ENCODE measurements around the gene REV3L. TPM values are rescaled to one million over a fixed set of nuclear protein-coding genes. Genes with fewer than 3 reads are reported as not detected.

The REV3L gene, protein sequence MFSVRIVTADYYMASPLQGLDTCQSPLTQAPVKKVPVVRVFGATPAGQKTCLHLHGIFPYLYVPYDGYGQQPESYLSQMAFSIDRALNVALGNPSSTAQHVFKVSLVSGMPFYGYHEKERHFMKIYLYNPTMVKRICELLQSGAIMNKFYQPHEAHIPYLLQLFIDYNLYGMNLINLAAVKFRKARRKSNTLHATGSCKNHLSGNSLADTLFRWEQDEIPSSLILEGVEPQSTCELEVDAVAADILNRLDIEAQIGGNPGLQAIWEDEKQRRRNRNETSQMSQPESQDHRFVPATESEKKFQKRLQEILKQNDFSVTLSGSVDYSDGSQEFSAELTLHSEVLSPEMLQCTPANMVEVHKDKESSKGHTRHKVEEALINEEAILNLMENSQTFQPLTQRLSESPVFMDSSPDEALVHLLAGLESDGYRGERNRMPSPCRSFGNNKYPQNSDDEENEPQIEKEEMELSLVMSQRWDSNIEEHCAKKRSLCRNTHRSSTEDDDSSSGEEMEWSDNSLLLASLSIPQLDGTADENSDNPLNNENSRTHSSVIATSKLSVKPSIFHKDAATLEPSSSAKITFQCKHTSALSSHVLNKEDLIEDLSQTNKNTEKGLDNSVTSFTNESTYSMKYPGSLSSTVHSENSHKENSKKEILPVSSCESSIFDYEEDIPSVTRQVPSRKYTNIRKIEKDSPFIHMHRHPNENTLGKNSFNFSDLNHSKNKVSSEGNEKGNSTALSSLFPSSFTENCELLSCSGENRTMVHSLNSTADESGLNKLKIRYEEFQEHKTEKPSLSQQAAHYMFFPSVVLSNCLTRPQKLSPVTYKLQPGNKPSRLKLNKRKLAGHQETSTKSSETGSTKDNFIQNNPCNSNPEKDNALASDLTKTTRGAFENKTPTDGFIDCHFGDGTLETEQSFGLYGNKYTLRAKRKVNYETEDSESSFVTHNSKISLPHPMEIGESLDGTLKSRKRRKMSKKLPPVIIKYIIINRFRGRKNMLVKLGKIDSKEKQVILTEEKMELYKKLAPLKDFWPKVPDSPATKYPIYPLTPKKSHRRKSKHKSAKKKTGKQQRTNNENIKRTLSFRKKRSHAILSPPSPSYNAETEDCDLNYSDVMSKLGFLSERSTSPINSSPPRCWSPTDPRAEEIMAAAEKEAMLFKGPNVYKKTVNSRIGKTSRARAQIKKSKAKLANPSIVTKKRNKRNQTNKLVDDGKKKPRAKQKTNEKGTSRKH (N-terminal part only)
- total RNA-seq (10 to 100 TPM; 18.9 to 19.8 TPM), total RNA-seq (99.2 to 109 reads per million in 2 donors)

DNA sequence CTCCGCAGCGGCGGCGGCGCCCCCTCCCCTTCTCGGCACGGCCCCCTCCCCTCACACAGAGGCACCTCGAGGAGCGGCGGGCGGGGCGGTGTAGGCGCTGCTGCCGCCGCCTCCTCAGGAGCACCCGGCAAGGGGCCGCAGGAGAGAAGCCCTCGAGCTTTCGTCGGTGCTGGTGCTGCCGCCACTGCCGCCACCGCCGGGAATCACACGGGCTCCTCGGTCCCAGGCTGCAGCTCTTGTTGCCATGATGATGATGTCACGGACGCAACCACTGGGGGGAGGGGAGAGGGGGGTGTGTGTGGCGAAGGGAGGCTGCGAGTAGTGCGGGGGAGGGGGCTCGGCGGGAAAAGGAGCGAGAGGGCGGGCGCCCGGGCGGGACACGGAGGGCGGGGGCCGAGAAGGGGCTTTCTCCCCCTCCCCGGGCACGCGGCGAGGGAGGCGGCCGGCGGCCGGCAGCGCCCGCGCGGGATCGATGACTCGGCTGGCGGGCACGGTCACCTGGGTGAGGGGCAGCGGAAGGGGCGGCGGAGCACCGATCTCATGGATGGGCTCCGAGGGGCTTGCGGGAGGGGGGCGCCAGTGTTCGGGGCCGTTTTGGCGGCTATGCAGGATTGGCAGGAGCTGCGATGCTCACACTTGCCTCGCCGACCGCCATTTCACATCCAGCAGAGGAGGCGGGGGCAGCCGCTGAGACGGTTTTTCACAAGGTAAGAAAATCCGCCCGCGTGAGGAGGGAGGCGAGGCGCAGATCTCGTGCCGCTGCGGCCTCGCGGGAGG, at the start of gene REV3L:
TSS of gene REV3L (minus strand) at position 260 of the 777 bp plus-strand sequence. CDS start 330 bp downstream, outside the sequence.
- DNase-seq, result peak; percentile 74 to 84 (median 78)

DNA sequence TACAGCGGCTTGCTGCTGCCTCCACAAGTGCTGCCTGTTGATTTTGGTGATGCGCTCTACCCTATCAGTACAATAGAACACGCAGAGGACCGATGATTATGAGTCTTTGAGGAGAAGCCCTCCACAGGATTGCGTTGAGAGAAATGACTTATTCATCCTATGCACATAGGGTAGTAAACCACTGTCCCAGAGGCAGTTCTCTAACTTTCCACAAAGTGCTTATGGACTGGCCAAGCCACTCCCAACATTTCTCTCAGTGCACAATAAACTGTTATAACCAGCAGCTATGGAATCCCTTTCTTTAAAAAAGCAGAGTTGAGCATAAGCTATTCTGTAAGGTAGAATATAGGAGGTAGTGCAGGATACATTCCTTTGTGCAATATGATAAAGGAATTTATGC, 48.2 kb upstream of the REV3L start:
- peaks cover 9% of the 10 kb centered on the region for H3K4me1 Mint-ChIP-seq
- ATAC-seq, result no peak
- no peak overlapping the region for H3K4me3 Mint-ChIP-seq
- no peak overlapping the region for H3K27ac Mint-ChIP-seq
- H3K36me3 Mint-ChIP-seq (ENCODE audit: low read depth), result no peaks in the 10 kb centered on the region
- no peak for DNase-seq
- no peaks in the 10 kb centered on the region for H3K9me3 ChIP-seq (ENCODE audit: control insufficient read depth, low read length, poor library complexity, severe bottlenecking)
- H3K27me3 Mint-ChIP-seq, result no peaks in the 10 kb centered on the region

More for the DNA sequence above, at the start of gene REV3L:
- peak within 1 kb of the TSS; percentile 97 for H3K4me3 Mint-ChIP-seq
- peaks cover 36% of the 10 kb centered on the region for H3K4me1 Mint-ChIP-seq
- peak; percentile 66 for ATAC-seq
- peak within 1 kb of the TSS; percentile 99 for H3K27ac Mint-ChIP-seq
- no peaks in the 10 kb centered on the region for H3K9me3 ChIP-seq (ENCODE audit: control insufficient read depth, low read length, poor library complexity, severe bottlenecking)
- H3K27me3 Mint-ChIP-seq, result no peaks in the 10 kb centered on the region
- H3K36me3 Mint-ChIP-seq (ENCODE audit: low read depth), result no peaks in the 10 kb centered on the region

DNA sequence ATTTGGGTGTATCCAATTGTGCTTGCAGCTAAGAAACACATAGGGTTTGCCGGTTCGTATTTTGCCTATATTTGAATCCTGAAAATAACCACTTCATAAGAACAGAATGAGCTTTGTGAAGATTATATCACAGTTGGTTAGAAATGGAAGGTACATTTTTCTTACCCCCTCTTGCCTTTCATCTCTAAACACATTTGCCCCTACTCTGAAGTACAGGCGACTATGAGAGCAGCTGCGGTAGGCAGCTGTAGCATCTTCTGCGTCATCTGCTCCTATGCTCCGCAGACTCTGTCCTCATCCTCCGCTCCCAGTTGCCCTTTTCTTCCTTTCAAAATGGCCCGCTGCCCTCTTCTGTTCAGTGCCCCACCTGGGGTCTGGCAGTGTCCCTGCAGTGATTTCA, 47.6 kb upstream of the REV3L start:
- Mint-ChIP-seq H3K4me3 (no peak overlapping the region), H3K27me3 (no peaks in the 10 kb centered on the region), H3K4me1 (peaks cover 9% of the 10 kb centered on the region), H3K27ac (no peak overlapping the region), H3K36me3 (ENCODE audit: low read depth) (no peaks in the 10 kb centered on the region)
- H3K9me3 ChIP-seq (ENCODE audit: control insufficient read depth, low read length, poor library complexity, severe bottlenecking), result no peaks in the 10 kb centered on the region
- DNase-seq (no peak), ATAC-seq (no peak)

DNA sequence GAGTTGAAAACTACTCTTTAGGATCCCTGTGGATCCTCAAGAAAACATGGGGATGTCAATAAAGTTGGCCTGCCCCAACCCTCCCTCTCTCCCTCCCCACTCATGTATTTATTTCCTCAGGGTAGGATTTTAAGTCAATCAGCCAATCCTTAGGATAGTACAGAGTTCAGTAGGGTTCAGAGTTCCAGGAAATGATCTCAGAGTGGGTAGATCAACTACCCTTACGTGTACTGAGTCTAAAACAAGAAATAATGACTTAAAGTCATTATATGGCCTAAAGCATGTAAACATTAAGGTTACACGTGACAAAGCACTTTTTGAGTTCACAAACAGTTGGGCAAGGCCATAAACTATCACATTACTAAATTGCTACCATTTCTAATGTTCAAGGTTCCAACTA, 47.2 kb upstream of the REV3L start:
- Mint-ChIP-seq H3K27me3 (no peaks in the 10 kb centered on the region), H3K27ac (no peak overlapping the region), H3K4me3 (no peak overlapping the region), H3K36me3 (ENCODE audit: low read depth) (no peaks in the 10 kb centered on the region), H3K4me1 (peaks cover 9% of the 10 kb centered on the region)
- no peaks in the 10 kb centered on the region for H3K9me3 ChIP-seq (ENCODE audit: control insufficient read depth, low read length, poor library complexity, severe bottlenecking)
- no peak for DNase-seq
- ATAC-seq, result no peak

DNA sequence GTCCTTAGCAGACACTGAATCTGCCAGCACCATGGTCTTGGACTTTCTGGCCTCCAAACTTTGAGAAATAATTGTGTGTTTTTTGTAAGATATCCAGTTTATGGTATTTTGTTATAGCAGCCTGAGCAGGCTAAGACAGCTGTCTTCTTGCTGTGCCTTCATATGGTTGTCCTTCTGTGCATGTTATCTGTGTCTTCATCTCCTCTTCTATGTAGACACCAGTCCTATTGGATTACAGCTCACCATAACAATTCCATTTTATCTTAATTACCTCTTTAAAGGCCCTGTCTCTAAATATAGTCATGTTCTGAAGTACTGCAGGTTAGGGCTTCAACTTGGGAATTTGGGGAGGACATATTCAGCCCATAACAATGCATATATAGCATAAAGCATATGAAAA, 44.3 kb upstream of the REV3L start:
- DNase-seq (no peak), ATAC-seq (no peak)
- Mint-ChIP-seq H3K4me3 (no peak overlapping the region), H3K27ac (no peak overlapping the region), H3K27me3 (no peaks in the 10 kb centered on the region), H3K36me3 (ENCODE audit: low read depth) (no peaks in the 10 kb centered on the region), H3K4me1 (peaks cover 6% of the 10 kb centered on the region)
- no peaks in the 10 kb centered on the region for H3K9me3 ChIP-seq (ENCODE audit: control insufficient read depth, low read length, poor library complexity, severe bottlenecking)

DNA sequence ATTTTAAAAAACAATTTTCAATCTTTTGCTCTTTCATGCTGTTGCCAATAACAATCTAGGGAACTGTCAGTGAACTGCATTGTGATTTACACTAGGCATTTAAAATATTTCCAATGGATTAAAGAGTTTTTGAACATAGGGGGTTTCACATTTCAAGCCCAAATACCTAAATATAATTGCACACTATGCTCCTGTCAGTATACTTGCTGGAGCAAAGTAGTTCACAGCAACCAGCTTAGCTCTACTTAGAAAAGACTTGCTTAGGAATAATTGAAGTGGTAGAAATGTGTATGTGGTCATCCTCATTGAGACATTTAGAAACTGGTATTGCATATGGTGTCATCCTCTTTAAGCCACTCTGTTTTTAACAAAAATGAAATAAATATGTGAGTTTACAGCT, 41.7 kb upstream of the REV3L start:
- no peak overlapping the region for H3K27ac Mint-ChIP-seq
- no peaks in the 10 kb centered on the region for H3K27me3 Mint-ChIP-seq
- no peaks in the 10 kb centered on the region for H3K9me3 ChIP-seq (ENCODE audit: control insufficient read depth, low read length, poor library complexity, severe bottlenecking)
- no peak overlapping the region for H3K4me3 Mint-ChIP-seq
- H3K4me1 Mint-ChIP-seq, result peaks cover 12% of the 10 kb centered on the region
- no peaks in the 10 kb centered on the region for H3K36me3 Mint-ChIP-seq (ENCODE audit: low read depth)
- no peak for ATAC-seq
- DNase-seq, result no peak

DNA sequence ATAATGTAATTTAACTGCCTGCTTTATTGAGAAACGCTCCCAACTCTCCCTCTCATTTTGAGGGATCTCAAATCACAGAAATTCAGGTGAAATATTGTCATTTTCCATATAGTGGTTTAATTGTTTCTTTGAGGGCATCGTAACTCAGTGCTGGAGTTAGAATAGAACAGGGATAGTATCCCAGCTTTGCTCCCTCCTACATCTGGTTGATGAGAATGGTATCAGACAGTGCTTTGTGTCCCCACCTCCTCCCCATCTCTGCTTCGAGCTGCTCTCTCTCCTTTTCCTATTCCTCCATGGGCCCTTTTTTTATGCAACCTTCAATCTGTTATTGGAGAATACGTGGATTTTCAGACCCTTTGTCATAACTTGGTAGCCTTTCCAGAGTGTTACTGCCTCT, 41.2 kb upstream of the REV3L start:
- H3K9me3 ChIP-seq (ENCODE audit: control insufficient read depth, low read length, poor library complexity, severe bottlenecking), result no peaks in the 10 kb centered on the region
- ATAC-seq (no peak), DNase-seq (no peak)
- H3K36me3 Mint-ChIP-seq (ENCODE audit: low read depth), result no peaks in the 10 kb centered on the region
- H3K27ac Mint-ChIP-seq, result no peak overlapping the region
- H3K4me1 Mint-ChIP-seq, result peaks cover 12% of the 10 kb centered on the region
- H3K27me3 Mint-ChIP-seq, result no peaks in the 10 kb centered on the region
- no peak overlapping the region for H3K4me3 Mint-ChIP-seq

DNA sequence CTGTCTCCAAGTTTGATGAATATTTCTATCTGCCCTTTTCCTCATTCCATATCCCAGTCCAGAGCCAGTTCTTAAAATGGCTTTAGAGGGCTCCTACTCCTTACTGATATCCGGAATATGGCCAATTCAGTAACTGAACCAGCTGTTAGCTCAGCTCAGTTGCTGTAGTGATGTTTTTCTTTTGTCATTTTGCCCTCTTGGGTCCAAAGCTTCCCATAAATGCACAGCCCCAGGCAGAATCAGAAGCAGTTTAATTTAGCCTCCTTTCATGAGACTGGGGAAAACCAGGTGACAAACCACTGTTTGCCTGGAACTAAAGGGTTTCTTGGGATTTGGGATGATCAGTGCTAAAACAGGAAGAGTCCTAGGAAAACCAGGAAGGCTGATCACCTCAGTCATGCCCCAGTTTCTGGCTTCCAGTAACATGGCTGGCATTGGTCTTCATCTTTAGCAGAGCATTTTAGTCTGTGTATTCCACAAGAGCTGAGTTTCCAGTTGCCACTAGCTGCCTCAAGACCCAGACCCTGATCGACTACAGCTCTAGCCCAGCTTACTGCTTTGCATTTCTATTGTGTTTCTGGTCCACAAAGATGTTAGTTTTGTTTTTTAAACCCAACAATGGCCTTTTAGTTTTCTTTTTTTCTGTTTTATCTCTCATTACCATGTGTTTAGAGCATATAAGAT, 40.6 kb upstream of the REV3L start:
- H3K4me3 Mint-ChIP-seq, result no peak overlapping the region
- DNase-seq (no peak), ATAC-seq (no peak)
- peak overlapping the region; percentile 69 for H3K27ac Mint-ChIP-seq
- H3K9me3 ChIP-seq (ENCODE audit: control insufficient read depth, low read length, poor library complexity, severe bottlenecking), result no peaks in the 10 kb centered on the region
- no peaks in the 10 kb centered on the region for H3K27me3 Mint-ChIP-seq
- peaks cover 13% of the 10 kb centered on the region for H3K4me1 Mint-ChIP-seq
- H3K36me3 Mint-ChIP-seq (ENCODE audit: low read depth), result no peaks in the 10 kb centered on the region

DNA sequence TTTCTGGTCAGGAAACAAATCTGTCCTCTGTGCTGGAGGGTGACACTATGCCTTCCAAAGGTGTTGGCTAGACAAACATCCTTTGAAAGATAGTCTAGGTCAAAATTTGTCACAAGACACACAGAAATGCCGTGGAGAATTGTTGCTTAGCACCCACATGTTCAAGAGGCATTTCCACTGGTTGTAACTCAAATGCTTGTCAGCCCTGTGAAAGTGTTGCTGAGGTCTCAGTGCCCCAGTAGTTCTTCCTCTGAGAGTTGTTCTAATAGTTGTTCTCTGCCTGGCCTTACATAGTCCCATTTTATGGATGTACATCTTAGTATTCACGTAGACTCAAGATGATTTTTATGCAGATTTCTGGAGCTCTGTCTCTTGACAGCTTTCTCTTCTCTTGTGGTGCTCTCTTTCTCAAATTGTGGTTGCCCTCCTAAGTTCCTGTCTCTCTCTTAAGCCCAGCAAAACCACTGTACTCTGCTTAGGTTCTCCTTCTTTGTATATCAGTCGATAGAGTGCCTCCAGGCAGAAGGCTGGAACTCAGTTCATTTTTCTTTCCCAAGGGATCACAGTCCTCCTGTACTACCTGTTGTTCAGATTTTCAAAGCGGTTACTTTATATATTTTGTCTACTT, 39.5 kb upstream of the REV3L start:
- DNase-seq (no peak), ATAC-seq (peak; percentile 74)
- Mint-ChIP-seq H3K36me3 (ENCODE audit: low read depth) (no peaks in the 10 kb centered on the region), H3K27me3 (no peaks in the 10 kb centered on the region), H3K4me3 (peak overlapping the region; percentile 55), H3K27ac (peak overlapping the region; percentile 69), H3K4me1 (peaks cover 23% of the 10 kb centered on the region)
- H3K9me3 ChIP-seq (ENCODE audit: control insufficient read depth, low read length, poor library complexity, severe bottlenecking), result no peaks in the 10 kb centered on the region

DNA sequence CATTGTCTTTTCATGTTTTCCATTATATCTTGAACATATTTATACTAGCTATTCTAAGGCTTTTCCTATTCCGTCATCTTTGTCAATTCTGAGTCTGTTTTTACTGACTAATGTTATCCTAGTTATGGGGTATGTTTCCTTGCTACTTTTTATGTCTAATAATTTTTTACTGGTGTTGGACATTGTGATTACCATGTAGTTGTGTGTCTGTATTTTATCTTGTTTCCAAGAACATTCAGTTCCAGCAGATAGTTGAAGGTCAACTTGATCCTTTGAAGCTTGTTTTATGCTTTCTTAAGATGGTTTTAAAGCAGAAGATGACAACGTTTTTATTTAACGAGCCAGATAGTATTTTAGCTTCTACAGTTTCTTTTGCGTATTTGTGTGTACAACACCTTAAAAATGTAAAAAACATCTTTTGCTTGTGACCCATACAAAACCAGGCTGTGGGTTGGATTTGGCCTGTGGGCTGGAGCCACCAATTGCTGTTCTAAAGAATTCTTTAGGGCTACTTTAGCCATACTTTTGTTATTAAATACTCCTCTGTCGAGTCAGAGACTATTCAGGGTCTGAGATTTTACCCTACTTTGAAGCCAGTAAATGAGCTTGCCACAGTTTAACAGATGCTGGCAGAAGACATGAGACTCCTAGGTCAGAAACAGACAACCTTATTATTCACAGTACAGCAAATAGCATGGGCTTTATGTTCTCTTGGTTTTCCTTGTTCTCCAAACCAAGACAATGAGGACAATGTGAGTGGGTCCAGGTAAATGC, 38.7 kb upstream of the REV3L start:
- no peaks in the 10 kb centered on the region for H3K36me3 Mint-ChIP-seq (ENCODE audit: low read depth)
- H3K27me3 Mint-ChIP-seq, result no peaks in the 10 kb centered on the region
- DNase-seq (no peak), ATAC-seq (no peak)
- no peak overlapping the region for H3K4me3 Mint-ChIP-seq
- no peak overlapping the region for H3K27ac Mint-ChIP-seq
- H3K9me3 ChIP-seq (ENCODE audit: control insufficient read depth, low read length, poor library complexity, severe bottlenecking), result no peaks in the 10 kb centered on the region
- peaks cover 23% of the 10 kb centered on the region for H3K4me1 Mint-ChIP-seq

DNA sequence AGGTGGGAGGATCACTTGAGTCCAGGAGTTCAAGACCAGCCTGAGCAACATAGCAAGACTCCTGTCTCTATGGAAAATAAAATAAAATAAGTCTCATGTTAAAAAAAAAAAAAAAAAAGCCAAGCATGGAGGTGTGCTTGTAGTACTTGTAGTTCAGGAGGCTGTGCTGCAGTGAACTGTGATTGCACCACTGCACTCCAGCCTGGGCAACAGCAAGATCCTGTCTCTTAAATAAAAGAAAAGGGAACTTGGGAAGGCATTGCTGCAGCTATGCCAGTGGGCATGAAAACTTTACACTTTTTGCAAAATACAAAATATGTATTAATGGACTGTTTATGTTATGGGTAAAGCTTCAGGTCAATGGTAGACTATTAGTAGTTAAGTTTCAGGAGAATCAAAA, 37.5 kb upstream of the REV3L start:
- Mint-ChIP-seq H3K27ac (no peak overlapping the region), H3K36me3 (ENCODE audit: low read depth) (no peaks in the 10 kb centered on the region), H3K27me3 (no peaks in the 10 kb centered on the region), H3K4me1 (peaks cover 23% of the 10 kb centered on the region), H3K4me3 (no peak overlapping the region)
- H3K9me3 ChIP-seq (ENCODE audit: control insufficient read depth, low read length, poor library complexity, severe bottlenecking), result no peaks in the 10 kb centered on the region
- ATAC-seq (no peak), DNase-seq (no peak)

Measured in T-helper 17 cell (primary cell).